Activated CD4-positive, alpha-beta T cell treated with anti-CD3 and anti-CD28 coated beads, Interleukin-2, amount 10 ng/mL, durations not matched to agents 7 days and 5 days (primary cell): Measurements from ENCODE around the gene MAL. TPM values are rescaled to one million over a fixed set of nuclear protein-coding genes. Genes with fewer than 3 reads are reported as not detected.

ENCODE experiments used
- CTCF ChIA-PET: fragments of 350-600 bp; sonication (Branson Sonifier 250); formaldehyde crosslinking; loops from one replicate; lab custom pipeline; 2021; ENCODE audit warnings: antibody characterized with exemption; lab: Charles Lee
- POLR2A ChIA-PET: fragments of 350-600 bp; sonication (Branson Sonifier 250); formaldehyde crosslinking; loops from one replicate; lab custom pipeline; 2021; ENCODE audit warnings: antibody characterized with exemption; lab: Charles Lee
- DNase-seq: peaks from one replicate; pipeline ENCODE4 v3.0.0-alpha.2; 2020
- H3K27ac Mint-ChIP-seq: one replicate; pipeline ENCODE4 v1.8.0; 2021; ENCODE audit warnings: mild to moderate bottlenecking, moderate library complexity, mixed read lengths
- H3K27me3 Mint-ChIP-seq: one replicate; pipeline ENCODE4 v1.8.0; 2021; ENCODE audit warnings: mixed read lengths
- H3K36me3 Mint-ChIP-seq: one replicate; pipeline ENCODE4 v1.8.0; 2021; ENCODE audit warnings: low read depth, mixed read lengths
- H3K4me1 Mint-ChIP-seq: one replicate; pipeline ENCODE4 v1.8.0; 2021; ENCODE audit warnings: mixed read lengths
- H3K4me3 Mint-ChIP-seq: one replicate; pipeline ENCODE4 v1.8.0; 2021; ENCODE audit warnings: mild to moderate bottlenecking, moderate library complexity, mixed read lengths
- H3K9me3 Mint-ChIP-seq: one replicate; pipeline ENCODE4 v1.8.0; 2021; ENCODE audit warnings: mixed read lengths
- total RNA-seq, 2 experiments: library from RNA; stranded (reverse); gene quantifications; one replicate each; pipeline ENCODE4 v1.2.3, GENCODE V29; 2021

MAL gene
- total RNA-seq, 2 experiments from 2014 or later: 237 to 339 TPM

GRCh38 chr2:95050385-95051300 is 25.1 kb downstream of the MAL start:
- Mint-ChIP-seq H3K27me3 (no peaks in the 10 kb centered on the region), H3K9me3 (no peaks in the 10 kb centered on the region), H3K4me1 (peaks cover 87% of the 10 kb centered on the region), H3K4me3 (no peak overlapping the region), H3K36me3 (peaks cover 73% of the 10 kb centered on the region), H3K27ac (peak overlapping the region; percentile 31)
- no peak for DNase-seq
- ChIA-PET POLR2A (no interaction called here), CTCF (interaction anchor here (0.6 to 1.4 kb wide), 3 partner anchors 12 to 29 kb away, joined by 3 to 4 read pairs (median 3); no protein-coding TSS in a partner anchor)

DNA sequence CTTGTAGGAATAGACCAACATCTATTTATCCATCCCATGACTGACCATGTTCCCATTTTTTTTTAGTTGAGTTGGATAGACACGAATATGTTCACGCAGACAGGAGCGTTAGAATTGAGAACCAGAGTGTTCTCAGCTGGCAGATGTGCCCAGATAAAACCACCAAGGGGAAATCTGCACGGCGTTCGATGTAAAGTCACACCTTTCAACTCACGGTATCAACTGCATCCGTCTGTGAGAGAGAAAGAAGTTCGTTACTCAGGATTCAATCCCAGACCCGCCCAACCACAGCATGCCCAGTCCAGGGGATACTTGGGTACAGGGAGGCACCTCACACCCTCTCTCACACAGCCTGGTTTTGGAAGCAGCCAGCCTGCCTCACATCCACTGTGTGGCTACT is 26.1 kb downstream of the MAL start:
- CTCF ChIA-PET: interaction anchor here (1.4 to 2.3 kb wide), 2 partner anchors 24 to 28 kb away, joined by 4 to 13 read pairs; no protein-coding TSS in a partner anchor
- DNase-seq: no peak
- Mint-ChIP-seq H3K27ac (no peak overlapping the region), H3K27me3 (no peaks in the 10 kb centered on the region), H3K4me1 (peaks cover 86% of the 10 kb centered on the region), H3K9me3 (no peaks in the 10 kb centered on the region), H3K36me3 (peaks cover 70% of the 10 kb centered on the region), H3K4me3 (no peak overlapping the region)
- POLR2A ChIA-PET: interaction anchor here (0.6 kb wide), 1 partner anchor 28 kb away, joined by 3 read pairs; no protein-coding TSS in a partner anchor

DNA sequence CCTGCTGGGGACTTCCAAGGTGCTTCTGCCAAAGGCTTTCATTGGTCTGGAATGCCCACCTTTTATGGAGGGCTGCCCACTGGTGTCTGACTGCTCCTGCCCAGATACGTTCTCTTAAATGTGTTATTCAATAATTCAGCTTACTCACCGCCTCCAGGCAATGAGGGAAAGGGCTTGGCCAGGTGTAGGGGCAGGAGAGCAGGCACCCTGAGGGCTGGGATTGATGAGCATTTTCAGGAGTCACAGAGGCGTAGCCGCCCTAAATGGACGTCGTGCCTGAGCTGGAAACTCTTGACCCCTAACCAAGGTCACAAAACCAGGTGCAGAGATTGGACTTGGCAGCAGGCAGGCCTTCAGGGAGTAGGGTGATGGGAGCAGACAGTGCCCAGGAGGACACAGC is 26.8 kb downstream of the MAL start:
- no peak overlapping the region for H3K27ac Mint-ChIP-seq
- peaks cover 69% of the 10 kb centered on the region for H3K36me3 Mint-ChIP-seq
- peaks cover 81% of the 10 kb centered on the region for H3K4me1 Mint-ChIP-seq
- ChIA-PET CTCF (interaction anchor here (1.2 to 2.3 kb wide), 3 partner anchors 9 to 24 kb away, joined by 4 to 13 read pairs (median 8); no protein-coding TSS in a partner anchor), POLR2A (interaction anchor here (0.6 kb wide), 1 partner anchor 28 kb away, joined by 3 read pairs; no protein-coding TSS in a partner anchor)
- H3K9me3 Mint-ChIP-seq: no peaks in the 10 kb centered on the region
- no peak for DNase-seq
- no peak overlapping the region for H3K4me3 Mint-ChIP-seq
- H3K27me3 Mint-ChIP-seq: no peaks in the 10 kb centered on the region

- Mint-ChIP-seq H3K27me3 (no peaks in the 10 kb centered on the region), H3K4me1 (peaks cover 75% of the 10 kb centered on the region), H3K27ac (peak overlapping the region; percentile 60), H3K36me3 (peaks cover 68% of the 10 kb centered on the region), H3K9me3 (no peaks in the 10 kb centered on the region), H3K4me3 (no peak overlapping the region)
- DNase-seq: no peak
- ChIA-PET CTCF (interaction anchor here (1.0 to 2.3 kb wide), 9 partner anchors 8 to 62 kb away, joined by 3 to 13 read pairs (median 5); no protein-coding TSS in a partner anchor), POLR2A (interaction anchor here (0.8 kb wide), 1 partner anchor 9 kb away, joined by 3 read pairs; no protein-coding TSS in a partner anchor)
Observed at GRCh38 chr2:95052804-95053479, 27.4 kb downstream of the MAL start.

- Mint-ChIP-seq H3K4me3 (no peak overlapping the region), H3K4me1 (peaks cover 78% of the 10 kb centered on the region), H3K27ac (peak overlapping the region; percentile 83), H3K27me3 (no peaks in the 10 kb centered on the region), H3K9me3 (no peaks in the 10 kb centered on the region), H3K36me3 (peaks cover 62% of the 10 kb centered on the region)
- POLR2A ChIA-PET: interaction anchor here (0.8 kb wide), 1 partner anchor 9 kb away, joined by 3 read pairs; no protein-coding TSS in a partner anchor
- no peak for DNase-seq
- CTCF ChIA-PET: interaction anchor here (0.7 to 2.3 kb wide), 12 partner anchors 8 to 86 kb away, joined by 3 to 13 read pairs (median 4); no protein-coding TSS in a partner anchor
Observed at GRCh38 chr2:95053543-95053942, 28.0 kb downstream of the MAL start.

DNA sequence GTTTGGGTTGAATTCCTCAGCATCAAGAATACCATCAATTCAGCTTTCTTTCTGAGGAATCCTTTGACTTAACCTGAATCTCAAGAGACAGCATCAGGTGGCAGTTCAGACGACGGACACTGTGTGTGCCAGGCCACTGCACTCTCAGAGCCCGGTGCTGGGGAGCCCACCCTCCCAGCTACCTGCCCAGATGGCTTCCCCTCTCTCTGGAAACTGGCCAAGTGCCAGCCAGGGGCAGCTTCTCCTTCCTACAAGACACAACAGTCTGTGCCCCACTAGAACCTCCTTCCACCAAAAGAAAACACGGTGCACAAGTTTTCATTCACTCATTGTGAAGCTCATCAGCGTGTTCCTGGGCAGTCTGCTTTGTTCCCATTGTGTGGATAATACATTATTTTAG is 28.5 kb downstream of the MAL start:
- Mint-ChIP-seq H3K9me3 (no peaks in the 10 kb centered on the region), H3K27me3 (no peaks in the 10 kb centered on the region), H3K27ac (peak overlapping the region; percentile 10), H3K4me1 (peaks cover 73% of the 10 kb centered on the region), H3K4me3 (no peak overlapping the region), H3K36me3 (peaks cover 58% of the 10 kb centered on the region)
- ChIA-PET CTCF (interaction anchor here (0.7 to 4.5 kb wide), 13 partner anchors 9 to 85 kb away, joined by 3 to 13 read pairs (median 5); no protein-coding TSS in a partner anchor), POLR2A (no interaction called here)
- DNase-seq: no peak

DNA sequence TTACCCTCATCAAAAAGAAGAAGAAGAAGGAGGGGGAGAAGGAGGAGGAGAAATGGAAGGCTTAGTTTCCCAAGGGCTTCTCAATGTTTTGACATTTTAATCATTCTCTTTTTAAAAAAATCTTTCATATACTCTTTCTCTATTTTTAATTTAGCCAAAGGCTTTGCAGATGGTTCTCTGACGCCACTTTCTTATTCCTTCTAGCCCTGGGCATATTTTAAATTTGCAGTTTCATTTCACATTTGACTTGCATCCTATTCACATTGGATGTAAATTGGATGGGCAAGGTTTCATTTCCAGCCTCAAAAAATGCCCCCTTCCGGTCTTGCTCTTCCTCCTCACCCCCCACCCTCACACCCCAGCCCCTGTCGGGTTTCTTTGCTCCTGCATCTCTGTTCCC is 29.8 kb downstream of the MAL start:
- POLR2A ChIA-PET: no interaction called here
- no peaks in the 10 kb centered on the region for H3K27me3 Mint-ChIP-seq
- peaks cover 65% of the 10 kb centered on the region for H3K4me1 Mint-ChIP-seq
- H3K36me3 Mint-ChIP-seq: peaks cover 50% of the 10 kb centered on the region
- no peak for DNase-seq
- no peak overlapping the region for H3K27ac Mint-ChIP-seq
- CTCF ChIA-PET: interaction anchor here (1.6 to 4.5 kb wide), 3 partner anchors 21 to 25 kb away, joined by 4 to 13 read pairs (median 7); no protein-coding TSS in a partner anchor
- H3K9me3 Mint-ChIP-seq: no peaks in the 10 kb centered on the region
- H3K4me3 Mint-ChIP-seq: no peak overlapping the region

DNA sequence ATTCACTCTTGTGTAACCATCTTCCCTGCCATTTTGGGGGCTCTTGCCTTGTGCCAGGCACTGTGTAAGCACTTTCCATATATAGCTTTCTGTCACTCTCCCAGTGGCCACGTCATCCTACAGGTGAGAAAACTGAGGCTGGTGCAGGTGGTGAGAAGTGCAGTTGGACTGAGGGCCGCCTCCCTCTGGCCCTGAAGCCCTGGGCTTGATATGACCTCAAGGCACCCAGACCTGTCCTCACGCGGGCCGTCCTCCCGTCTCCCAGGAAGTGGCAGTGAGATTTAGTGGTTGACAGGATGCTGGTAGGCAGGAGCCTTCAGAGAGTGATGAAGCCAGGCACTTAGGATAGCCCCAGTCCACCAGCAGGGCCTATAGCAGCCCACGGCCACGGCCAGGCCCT is 30.5 kb downstream of the MAL start:
- CTCF ChIA-PET: interaction anchor here (0.6 to 4.5 kb wide), 5 partner anchors 12 to 60 kb away, joined by 3 to 13 read pairs (median 4); no protein-coding TSS in a partner anchor
- POLR2A ChIA-PET: interaction anchor here (0.6 kb wide), 1 partner anchor 121 kb away, joined by 3 read pairs; no protein-coding TSS in a partner anchor
- H3K4me3 Mint-ChIP-seq: no peak overlapping the region
- peaks cover 42% of the 10 kb centered on the region for H3K36me3 Mint-ChIP-seq
- H3K27me3 Mint-ChIP-seq: no peaks in the 10 kb centered on the region
- no peaks in the 10 kb centered on the region for H3K9me3 Mint-ChIP-seq
- peaks cover 62% of the 10 kb centered on the region for H3K4me1 Mint-ChIP-seq
- H3K27ac Mint-ChIP-seq: peak overlapping the region; percentile 74
- DNase-seq: no peak

GRCh38 chr2:95056461-95057459 is 31.3 kb downstream of the MAL start:
- H3K27ac Mint-ChIP-seq: peak overlapping the region; percentile 9
- DNase-seq: no peak
- POLR2A ChIA-PET: interaction anchor here (0.6 kb wide), 1 partner anchor 120 kb away, joined by 3 read pairs; no protein-coding TSS in a partner anchor
- H3K9me3 Mint-ChIP-seq: no peaks in the 10 kb centered on the region
- no peaks in the 10 kb centered on the region for H3K27me3 Mint-ChIP-seq
- H3K36me3 Mint-ChIP-seq: peaks cover 35% of the 10 kb centered on the region
- peaks cover 62% of the 10 kb centered on the region for H3K4me1 Mint-ChIP-seq
- H3K4me3 Mint-ChIP-seq: no peak overlapping the region
- CTCF ChIA-PET: interaction anchor here (0.6 to 4.5 kb wide), 6 partner anchors 12 to 59 kb away, joined by 3 to 13 read pairs (median 4); no protein-coding TSS in a partner anchor

- Mint-ChIP-seq H3K36me3 (peaks cover 27% of the 10 kb centered on the region), H3K4me1 (peaks cover 63% of the 10 kb centered on the region), H3K9me3 (no peaks in the 10 kb centered on the region), H3K4me3 (no peak overlapping the region), H3K27me3 (no peaks in the 10 kb centered on the region), H3K27ac (no peak overlapping the region)
- CTCF ChIA-PET: interaction anchor here (0.8 to 4.5 kb wide), 3 partner anchors 16 to 22 kb away, joined by 3 to 13 read pairs (median 5); no protein-coding TSS in a partner anchor
- POLR2A ChIA-PET: no interaction called here
- no peak for DNase-seq
Observed at GRCh38 chr2:95057535-95058370, 32.2 kb downstream of the MAL start.
